RWPE2 (cell line): ENCODE data around the gene SIGLEC10.
A peak's percentile ranks its signal among the peaks of the same experiment; 100 is the strongest.

Source experiments
- ATAC-seq: fragments of 200-7000 bp; cut with Tn5 transposase; 3 replicates; pipeline ENCODE4 v1.9.1; 2021; ENCODE audit warnings: low read depth
- DNase-seq: peaks from one replicate; pipeline ENCODE4 v3.0.0-alpha.2; 2020; ENCODE audit warnings: low spot score
- H3K27ac ChIP-seq: fragments of 450-650 bp; 2 replicates; pipeline ENCODE4 v1.5.1; 2017; ENCODE audit warnings: mild to moderate bottlenecking; ENCODE audit not compliant: poor library complexity, severe bottlenecking
- H3K27me3 ChIP-seq: fragments of 250-450 bp; sonication (Bioruptor Pico); 2 replicates; pipeline ENCODE4 v1.5.1; 2021; ENCODE audit warnings: mild to moderate bottlenecking, moderate library complexity; ENCODE audit not compliant: insufficient read depth, poor library complexity, severe bottlenecking
- H3K36me3 ChIP-seq: fragments of 250-450 bp; sonication (Bioruptor Pico); 2 replicates; pipeline ENCODE4 v1.5.1; 2020; ENCODE audit warnings: low read depth, mild to moderate bottlenecking, moderate library complexity
- H3K4me1 ChIP-seq: fragments of 250-450 bp; sonication (Bioruptor Pico); 2 replicates; pipeline ENCODE4 v1.5.1; 2021; ENCODE audit warnings: mild to moderate bottlenecking, moderate library complexity; ENCODE audit not compliant: insufficient read depth, poor library complexity, severe bottlenecking
- H3K4me3 ChIP-seq: fragments of 250-450 bp; sonication (Bioruptor Pico); 2 replicates; pipeline ENCODE4 v1.5.1; 2021; ENCODE audit warnings: mild to moderate bottlenecking, moderate library complexity; ENCODE audit not compliant: severe bottlenecking
- H3K9me3 ChIP-seq: fragments of 250-450 bp; sonication (Bioruptor Pico); 2 replicates; pipeline ENCODE4 v1.5.1; 2021; ENCODE audit warnings: mild to moderate bottlenecking, moderate library complexity; ENCODE audit not compliant: severe bottlenecking
- CTCF ChIP-seq: fragments of 450-650 bp; IDR thresholded peaks from one replicate; pipeline ENCODE4 v1.5.1; 2017; ENCODE audit warnings: mild to moderate bottlenecking, moderate library complexity; ENCODE audit not compliant: poor library complexity, severe bottlenecking

SIGLEC10 gene

DNA sequence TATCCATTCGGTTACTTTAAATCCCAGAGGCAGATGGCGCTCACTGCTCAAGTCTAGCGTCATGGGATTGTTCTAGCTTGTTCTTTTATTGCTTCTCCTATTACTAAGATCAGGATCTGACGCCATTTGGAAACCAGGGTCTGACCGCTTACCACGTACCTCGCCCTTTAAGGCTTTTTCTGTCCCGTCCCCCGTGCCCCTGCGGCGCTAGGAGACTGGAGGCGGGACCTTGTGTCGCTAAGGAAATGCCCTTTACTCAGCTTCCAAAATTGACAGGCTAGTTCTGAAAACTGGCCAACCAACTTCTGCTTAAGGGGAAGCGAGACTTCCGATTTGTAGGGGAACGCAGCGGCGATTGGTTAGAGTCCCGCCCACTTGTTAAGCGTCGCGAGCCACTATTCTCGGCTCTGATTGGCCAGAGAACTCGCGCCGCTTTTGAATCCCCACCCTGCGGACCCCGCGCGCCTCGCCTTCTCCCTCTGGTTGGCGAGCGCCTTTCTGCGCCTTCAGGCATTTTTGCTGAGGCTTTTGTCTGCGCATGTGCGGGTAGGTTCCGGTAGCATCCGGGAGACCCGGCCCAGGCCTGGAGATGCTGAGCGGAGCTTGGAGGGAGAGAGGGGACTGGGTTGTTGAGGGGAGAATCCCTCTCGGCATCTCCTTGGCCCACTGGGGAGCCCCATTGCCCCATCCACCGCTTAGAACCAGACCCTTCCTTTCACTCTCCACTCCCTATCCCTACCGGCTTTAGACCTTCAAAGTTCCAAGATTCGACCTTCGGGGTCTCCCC, 23.2 kb downstream of the SIGLEC10 start:
- ATAC-seq = peak; percentile 95
- peak; percentile 97 for DNase-seq
- no peaks in the 10 kb centered on the region for H3K9me3 ChIP-seq

GRCh38 chr19:51392701-51393100, 24.7 kb downstream of the SIGLEC10 start:
- Histone ChIP-seq H3K27ac (no peak overlapping the region), H3K9me3 (no peaks in the 10 kb centered on the region), H3K4me1 (peaks cover 7% of the 10 kb centered on the region), H3K36me3 (no peaks in the 10 kb centered on the region), H3K4me3 (no peak overlapping the region), H3K27me3 (no peaks in the 10 kb centered on the region)
- TF ChIP-seq CTCF = no peak
- DNase-seq = no peak
- ATAC-seq = no peak

More for the DNA sequence above, 23.2 kb downstream of the SIGLEC10 start:
- peaks cover 7% of the 10 kb centered on the region for H3K4me1 ChIP-seq
- H3K27ac ChIP-seq = peak overlapping the region; percentile 53
- no peaks in the 10 kb centered on the region for H3K36me3 ChIP-seq
- TF ChIP-seq CTCF = no peak
- H3K27me3 ChIP-seq = no peaks in the 10 kb centered on the region
- H3K4me3 ChIP-seq = peak overlapping the region; percentile 57

GRCh38 chr19:51391073-51391611, 26.3 kb downstream of the SIGLEC10 start:
- no peaks in the 10 kb centered on the region for H3K36me3 ChIP-seq
- no peak for ATAC-seq
- H3K4me3 ChIP-seq = no peak overlapping the region
- TF ChIP-seq CTCF = no peak
- no peak overlapping the region for H3K27ac ChIP-seq
- H3K27me3 ChIP-seq = no peaks in the 10 kb centered on the region
- DNase-seq = no peak
- no peaks in the 10 kb centered on the region for H3K9me3 ChIP-seq
- peaks cover 7% of the 10 kb centered on the region for H3K4me1 ChIP-seq

- no peak for TF ChIP-seq CTCF
- no peak overlapping the region for H3K4me3 ChIP-seq
- H3K36me3 ChIP-seq = no peaks in the 10 kb centered on the region
- no peak for ATAC-seq
- H3K27me3 ChIP-seq = no peaks in the 10 kb centered on the region
- no peaks in the 10 kb centered on the region for H3K9me3 ChIP-seq
- no peak for DNase-seq
- H3K4me1 ChIP-seq = peaks cover 4% of the 10 kb centered on the region
- H3K27ac ChIP-seq = no peak overlapping the region
These were observed 28.3 kb downstream of the SIGLEC10 start for GRCh38 chr19:51389143-51389542.

DNA sequence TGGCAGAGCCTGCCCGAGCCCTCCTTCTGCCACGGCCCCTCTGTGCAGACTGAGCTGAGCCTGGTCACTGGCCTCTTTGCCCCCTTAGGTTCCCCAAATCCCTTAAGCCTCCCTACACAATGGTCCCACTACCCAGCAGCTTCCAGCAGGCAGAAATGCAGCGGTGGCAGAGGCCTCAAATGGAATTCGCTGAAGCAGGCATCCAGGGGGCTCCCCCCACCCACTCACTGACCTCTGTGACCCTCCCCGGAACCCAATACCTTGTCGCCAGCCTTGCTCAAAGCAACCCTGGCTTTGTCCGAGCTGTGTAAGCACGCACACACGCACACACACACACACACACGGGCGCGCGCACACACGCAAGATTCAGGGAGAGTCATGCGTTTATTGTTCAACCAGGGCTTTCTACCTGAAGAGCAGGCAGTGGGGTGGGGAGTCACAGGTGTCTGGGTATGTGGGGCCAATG, 29.5 kb downstream of the SIGLEC10 start, which contains the start of gene LIM2:
Gene LIM2 (minus strand): TSS at position 51 of the 466 bp plus-strand sequence. CDS start 531 bp downstream, outside the sequence.
- Histone ChIP-seq H3K9me3 (no peaks in the 10 kb centered on the region), H3K4me1 (no peaks in the 10 kb centered on the region), H3K27me3 (no peaks in the 10 kb centered on the region), H3K4me3 (no peak within 1 kb of the TSS), H3K36me3 (no peaks in the 10 kb centered on the region), H3K27ac (no peak within 1 kb of the TSS)
- DNase-seq (no peak), ATAC-seq (no peak)
- no peak for TF ChIP-seq CTCF
